Islet precursor cell (in vitro differentiated cells): Measurements from ENCODE around the gene DNPH1.
A peak's percentile ranks its signal among the peaks of the same experiment; 100 is the strongest.

Experiments
- DNase-seq: peaks from one replicate; pipeline ENCODE4 v3.0.0-alpha.2; 2018

DNPH1 gene

DNA sequence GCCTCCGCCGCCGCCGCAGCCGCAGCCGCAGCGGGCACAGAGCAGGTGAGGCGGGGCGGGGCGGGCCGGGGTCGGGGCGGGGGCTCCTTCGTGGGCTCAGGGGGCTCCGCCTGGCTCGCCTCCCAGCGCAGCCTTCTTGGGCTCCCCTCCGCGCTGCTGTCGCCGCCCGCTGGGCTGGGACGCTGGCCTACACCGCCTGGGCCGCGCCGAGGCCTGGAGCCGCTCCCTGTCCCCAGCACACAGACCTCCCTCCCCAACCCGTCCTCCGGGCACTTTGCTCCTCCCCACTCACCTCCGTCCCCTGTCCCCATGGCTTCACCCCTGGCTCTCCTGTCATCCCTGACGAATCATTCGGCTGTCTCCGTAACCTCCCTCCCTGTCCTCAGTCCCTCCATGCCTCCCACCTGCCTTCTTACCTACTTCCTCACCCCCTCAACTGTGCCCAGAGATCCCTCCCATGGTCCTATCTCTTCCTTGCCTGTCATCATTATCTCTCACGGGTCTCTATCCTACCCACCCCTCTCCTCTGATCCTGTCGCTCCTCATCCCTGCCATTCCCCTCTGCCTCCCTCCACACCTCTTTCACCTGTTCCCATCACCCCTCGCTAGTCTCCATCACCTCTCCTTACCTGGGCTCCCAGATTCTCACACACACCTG, 14.5 kb upstream of the DNPH1 start:
- no peak for DNase-seq

DNA sequence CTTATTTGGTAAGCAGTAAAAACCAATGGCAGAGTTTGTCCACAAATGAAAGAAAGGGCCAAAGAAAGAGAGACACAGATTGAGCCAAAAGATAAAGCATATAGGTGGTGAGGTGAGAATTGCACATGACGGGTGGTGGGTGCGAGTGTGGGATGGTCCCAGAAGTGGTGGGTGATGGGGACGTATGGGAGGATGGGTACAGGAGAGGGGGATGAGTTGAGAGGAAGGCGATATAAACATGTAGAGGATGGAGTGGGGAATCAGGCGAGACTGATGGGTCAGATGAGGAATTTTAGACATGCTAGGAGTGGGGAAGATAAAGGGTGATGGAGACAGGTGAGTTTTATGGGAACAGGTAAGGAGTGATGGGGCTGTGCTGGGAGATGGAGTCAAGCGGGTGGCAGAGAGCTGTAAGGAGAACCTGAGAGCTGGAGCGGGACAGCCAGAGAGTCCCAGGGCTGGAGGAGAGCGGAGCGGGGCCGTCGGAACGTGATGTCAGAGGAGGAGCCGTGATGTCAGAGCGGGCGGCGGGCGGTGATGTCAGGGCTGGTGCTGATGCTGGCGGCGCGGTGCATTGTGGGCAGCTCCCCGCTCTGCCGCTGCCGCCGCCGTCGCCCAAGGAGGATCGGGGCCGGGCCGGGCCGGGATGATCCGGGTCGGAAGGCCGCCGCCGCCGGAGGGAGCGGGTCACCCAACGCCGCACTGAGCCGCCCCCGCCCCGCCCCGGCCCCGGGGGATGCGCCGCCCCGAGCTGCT, 13.8 kb upstream of the DNPH1 start, which contains the start of gene TTBK1:
TTBK1 (plus strand) TSS at position 574 of the 756 bp plus-strand sequence. CDS start 3,180 bp downstream, outside the sequence.
- no peak for DNase-seq

DNA sequence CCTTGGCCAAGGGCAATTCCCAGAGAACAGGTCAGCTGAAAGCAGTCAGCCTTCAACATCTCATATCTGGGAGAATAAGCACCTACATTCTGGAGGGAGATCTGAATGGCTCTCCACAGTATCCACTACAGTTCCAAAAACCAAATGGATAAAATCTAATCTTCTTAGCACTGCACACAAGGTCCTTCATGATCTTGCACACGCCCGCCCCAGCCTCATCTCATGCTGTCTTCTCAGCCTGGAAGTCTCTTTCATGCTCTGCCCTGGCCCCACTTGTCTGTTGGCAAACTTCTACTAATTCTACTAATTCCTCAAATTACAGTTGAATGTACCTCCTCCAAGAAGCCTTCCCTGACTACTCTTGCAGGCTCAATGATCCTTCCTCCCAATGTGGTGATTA, 12.2 kb upstream of the DNPH1 start:
- no peak for DNase-seq

DNA sequence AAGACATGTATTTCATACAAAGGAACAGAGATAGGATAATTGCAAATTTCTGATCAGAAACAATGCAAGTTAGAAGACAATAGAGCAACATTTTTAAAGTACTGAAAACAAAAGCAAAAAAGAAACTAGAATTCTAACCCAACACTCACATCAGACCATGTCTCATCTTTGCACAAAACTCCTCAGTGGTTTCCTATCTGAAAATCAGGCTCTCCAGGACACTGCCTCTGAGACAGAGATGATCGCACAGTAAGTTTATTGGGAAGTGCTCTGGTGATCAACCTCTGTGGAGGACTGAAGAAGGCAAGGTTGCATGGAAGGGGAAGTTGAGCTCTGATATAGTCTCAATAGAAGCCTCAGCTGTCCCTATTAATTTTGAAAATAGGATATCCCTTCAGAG, 11.7 kb upstream of the DNPH1 start:
- DNase-seq, result no peak

DNA sequence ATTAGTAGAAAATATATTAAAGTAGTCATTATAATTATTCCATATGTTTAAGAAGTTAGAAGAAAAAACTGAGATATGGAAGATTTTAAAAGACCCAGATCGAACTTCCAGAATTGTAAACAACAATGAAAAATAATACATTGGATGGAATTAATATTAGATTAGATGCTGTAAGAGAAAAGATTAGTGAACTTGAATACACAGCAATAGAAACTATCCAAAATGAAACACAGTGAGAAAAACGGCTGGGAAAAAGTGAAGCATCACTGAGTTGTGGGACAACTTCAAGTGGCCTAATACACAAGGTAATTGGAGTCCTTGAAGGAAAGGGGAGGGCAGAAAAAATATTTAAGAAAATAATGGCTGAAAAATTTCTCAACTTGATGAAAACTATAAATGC, 9.8 kb upstream of the DNPH1 start:
- no peak for DNase-seq

DNA sequence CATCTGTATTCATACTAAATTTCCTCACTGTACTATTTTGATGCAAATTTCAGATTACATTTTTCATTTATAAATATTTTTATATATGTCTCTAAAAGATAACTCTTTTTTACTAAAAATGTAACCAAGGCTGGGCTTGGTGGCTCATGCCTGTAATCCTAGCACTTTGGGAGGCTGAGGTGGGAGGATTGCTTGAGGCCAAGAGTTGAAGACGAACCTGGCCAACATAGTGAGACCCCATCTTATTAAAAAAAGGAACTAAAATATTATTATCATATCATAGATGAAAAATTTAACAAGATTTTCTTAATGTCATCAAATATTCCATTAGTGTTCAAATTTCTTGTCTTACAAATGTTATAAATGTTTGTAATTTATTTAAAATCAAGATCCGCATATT, 6.6 kb upstream of the DNPH1 start:
- no peak for DNase-seq

DNA sequence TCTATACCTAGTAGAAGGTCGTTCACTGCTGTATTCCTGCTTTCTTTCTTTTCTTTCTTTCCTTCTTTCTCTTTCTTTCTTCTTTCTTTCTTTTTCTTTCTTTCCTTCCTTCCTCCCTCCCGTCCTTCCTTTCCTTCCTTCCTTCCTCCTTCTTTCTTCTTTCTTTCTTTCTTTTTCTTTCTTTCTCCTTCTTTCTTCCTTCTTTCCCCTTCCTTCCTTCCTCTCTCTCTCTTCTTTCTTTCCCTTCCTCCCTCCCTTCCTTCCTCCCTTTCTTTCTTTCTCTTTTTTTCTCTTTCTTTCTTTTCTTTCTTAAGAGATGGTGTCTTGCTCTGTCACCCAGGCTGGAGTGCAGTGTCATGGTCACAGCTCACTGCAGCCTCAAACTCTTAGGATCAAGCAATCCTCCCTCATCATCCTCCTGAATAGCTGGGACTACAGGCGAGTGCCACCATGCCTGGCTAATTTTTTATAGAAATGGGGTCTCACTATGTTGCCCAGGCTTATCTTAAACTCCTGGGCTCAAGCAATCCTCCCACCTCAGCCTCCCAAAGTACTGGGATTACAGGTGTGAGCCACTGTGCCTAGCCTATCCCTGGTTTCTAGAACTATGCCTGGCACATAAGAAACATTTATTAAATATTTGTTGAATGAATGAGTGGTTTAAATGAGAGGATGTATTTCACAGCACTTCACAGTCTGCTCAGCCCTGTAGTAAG, 2.6 kb upstream of the DNPH1 start:
- DNase-seq, result peak; percentile 6

DNA sequence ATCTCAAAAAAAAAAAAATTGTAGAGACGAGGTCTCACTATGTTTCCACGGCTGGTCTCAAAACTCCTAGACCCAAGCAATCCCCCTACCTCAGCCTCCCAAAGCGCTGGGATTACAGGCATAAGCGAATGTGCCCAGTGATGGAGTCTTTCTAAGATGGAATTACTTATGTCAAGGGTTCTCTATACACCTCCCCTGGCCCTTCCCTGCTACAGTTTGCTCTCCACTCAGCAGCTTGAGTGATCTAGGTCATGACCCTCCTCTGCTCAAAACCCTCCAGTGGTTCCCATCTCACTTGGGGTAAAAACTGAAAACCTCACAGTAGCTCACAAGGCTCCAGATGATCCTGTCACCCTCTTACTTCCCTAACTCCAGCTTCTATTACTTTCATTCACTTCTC, 1.8 kb upstream of the DNPH1 start:
- DNase-seq, result peak; percentile 29

DNA sequence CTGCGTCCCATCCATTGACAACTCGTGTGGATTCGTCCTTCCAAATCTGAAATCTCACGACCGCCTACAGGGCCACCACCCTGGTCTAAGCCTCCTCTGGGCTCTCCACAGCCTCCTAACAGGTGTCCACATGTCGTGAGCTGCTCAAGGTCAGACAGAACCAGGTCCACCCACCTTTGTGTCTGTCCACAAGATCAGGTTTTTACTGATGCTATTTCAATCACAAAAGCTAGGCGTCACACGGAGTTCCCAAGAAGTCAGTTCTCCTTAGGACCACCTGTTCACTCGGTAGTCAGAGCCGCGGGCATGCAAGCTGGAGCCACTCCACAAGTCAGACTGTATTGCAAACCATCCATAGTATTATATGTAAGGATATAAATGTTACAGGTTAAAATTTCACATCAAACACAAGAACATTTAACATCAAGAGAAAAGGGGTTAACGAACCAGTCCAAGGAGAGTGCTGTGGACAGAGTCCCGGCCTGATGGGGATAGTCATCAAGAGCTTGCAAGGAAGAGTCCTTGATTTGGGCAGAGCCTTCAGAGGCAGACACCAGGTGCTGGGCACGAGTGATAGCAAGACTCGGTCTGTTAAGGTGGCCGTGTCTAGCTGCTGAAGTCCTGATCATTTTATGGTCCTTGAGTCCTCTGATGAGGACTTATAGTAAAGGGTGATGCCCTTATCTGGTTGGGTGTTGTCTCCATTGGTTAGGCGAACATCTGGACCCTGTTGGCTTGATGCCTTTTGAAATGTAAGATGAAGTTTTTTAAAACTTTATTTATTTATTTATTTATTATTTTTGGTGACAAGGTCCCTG, 731 bp upstream of the DNPH1 start:
- DNase-seq, result peak; percentile 20

DNA sequence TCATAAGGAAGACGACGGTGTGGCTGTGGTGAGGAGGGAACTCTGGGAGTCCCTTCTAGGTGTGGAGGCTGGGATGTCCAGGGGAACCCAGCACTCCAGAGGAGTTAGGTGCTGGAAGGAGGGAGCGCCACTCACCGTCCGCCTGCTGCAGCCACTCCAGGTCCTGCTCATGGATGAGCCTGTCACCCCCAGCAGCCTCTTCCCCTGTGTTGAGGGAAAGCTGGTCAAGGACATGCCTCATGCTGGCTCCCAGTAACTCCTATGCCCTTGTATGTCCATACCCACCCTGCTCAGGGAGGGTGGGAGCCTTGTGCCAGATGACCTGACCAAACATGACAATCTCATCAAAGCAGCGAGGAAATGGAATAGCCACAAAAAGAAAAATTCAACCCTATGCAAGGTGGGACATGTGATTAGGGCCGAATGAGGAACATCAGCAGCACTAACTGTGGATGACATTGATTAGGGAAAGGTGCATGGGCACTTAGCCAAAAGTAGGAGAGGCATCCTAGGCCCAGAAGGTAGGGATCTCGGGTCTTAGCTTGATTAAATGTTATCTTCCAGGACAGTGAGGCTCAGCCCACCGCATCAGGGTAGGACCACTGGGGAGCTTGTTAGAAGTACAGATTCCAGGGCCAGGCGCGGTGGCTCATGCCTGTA, 3.0 kb downstream of the DNPH1 start:
- peak; percentile 50 for DNase-seq

DNA sequence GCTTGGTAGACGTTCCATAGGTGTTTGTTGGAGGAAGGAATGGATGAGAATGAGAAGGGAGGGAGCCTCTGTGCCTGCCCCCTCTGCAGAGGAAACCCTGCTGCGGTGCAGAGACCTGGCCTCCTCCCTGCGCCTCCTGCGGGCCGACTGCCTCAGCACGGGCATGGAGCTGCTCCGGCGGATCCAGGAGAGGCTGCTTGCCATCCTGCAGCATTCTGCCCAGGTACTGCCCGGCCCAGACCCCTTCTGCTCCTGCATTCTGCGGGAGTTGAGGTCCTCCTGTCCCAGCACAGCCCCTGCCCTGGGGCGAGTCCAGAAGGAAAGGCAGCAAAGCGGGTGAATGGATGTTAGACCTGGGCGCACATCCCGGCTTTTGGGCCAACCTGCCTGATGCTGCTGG, 6.1 kb downstream of the DNPH1 start:
- peak; percentile 52 for DNase-seq

DNA sequence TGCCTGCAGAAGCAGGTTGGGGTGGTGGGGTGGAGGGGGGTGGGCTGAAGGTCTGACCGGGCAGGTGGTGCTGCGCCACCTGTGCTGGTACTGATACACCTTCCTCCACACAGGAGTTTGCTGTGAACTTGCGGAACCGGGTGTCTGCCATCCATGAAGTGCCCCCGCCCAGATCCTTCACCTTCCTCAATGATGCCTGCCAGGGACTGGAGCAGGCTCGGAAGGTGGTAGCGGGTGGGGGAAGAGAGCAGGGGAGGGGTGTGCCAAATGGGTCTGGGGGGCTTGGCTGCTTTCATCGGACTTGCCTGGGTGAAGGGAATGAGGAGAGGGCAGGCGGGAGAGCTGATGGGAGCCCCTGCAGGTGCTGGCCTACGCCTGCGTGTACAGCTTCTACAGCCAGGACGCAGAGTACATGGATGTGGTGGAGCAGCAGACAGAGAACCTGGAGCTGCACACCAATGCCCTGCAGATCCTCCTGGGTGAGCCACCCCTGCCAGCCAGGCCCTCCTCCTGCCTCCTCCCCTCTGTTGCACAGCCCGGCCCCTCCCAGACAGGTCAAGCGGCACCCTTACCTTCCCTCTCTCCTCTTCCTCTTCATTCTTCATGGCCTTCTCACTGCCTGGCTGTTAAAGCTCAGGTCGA, 6.7 kb downstream of the DNPH1 start:
- peak; percentile 42 for DNase-seq

DNA sequence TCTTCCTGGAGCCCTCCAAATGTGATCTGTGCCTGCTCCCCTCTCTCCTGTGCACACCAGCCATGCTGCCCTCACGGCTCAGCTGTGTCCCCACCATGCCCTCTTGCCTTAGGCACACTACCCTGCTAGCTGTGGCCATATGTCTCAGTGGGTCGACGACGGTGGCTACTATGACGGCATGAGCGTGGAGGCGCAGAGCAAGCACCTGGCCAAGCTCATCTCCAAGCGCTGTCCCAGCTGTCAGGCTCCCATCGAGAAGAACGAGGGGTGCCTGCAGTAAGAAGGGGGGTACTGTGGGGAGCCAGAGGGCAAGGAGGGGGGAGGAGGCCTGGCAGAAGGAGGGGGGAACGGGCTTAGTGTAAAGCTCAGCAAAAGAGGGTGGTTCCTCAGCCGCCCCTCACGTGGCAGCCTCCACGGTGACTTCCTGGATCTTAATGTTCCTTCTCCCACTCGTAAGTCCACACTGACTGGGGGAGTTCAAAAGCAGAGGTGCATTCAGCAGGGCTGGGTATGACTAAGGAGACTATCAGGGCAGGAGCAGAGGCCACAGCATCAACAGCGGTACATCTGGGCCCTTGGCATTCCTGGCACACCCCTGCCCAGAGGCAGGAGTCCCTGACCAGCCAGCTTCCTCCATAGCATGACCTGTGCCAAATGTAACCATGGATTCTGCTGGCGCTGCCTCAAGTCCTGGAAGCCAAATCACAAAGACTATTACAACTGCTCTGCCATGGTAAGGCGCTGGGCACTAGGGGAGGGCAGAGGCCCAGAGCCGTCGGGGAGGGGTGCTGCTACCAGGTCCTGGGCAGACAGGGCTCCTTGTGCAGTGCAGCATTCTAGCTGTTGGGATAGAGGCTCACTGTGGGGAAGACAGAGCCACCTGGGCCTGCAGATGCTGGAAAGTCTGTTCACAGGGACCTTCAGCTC, 8.0 kb downstream of the DNPH1 start:
- peak; percentile 47 for DNase-seq

DNA sequence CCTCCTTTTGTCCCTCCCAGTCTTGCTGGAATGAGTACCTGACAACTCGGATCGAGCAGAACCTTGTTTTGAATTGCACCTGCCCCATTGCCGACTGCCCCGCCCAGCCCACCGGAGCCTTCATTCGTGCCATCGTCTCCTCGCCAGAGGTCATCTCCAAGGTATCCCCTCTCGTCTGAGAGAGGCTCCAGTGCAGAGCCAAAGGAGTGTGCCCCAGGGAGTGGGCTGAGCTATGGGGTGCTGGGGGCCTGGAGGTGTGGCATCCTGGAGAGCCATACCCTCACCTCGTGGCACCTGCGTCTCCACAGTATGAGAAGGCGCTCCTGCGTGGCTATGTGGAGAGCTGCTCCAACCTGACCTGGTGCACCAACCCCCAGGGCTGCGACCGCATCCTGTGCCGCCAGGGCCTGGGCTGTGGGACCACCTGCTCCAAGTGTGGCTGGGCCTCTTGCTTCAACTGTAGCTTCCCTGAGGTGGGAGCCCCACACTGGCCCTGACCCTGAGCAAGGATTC, 8.8 kb downstream of the DNPH1 start:
- peak; percentile 45 for DNase-seq

DNA sequence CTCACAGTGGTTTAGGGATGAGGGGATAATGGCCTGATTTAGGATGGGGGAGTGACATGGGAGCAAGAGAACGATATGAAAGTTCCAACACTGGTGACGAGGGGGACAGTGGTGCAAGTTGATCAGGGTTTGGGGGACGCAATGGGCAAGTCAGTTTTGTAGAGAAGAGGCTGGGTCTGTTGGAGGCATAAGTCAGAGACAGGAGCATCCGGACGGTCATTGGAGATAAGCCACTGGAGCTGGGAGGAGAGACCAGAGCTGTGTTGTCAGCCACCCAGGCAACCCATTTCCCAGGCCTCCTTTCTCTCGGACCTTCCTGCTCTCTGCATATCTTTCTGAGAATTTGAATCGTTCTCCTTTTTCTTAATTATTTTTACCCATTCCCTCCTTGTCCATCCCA, 9.5 kb downstream of the DNPH1 start:
- DNase-seq, result peak; percentile 44

DNA sequence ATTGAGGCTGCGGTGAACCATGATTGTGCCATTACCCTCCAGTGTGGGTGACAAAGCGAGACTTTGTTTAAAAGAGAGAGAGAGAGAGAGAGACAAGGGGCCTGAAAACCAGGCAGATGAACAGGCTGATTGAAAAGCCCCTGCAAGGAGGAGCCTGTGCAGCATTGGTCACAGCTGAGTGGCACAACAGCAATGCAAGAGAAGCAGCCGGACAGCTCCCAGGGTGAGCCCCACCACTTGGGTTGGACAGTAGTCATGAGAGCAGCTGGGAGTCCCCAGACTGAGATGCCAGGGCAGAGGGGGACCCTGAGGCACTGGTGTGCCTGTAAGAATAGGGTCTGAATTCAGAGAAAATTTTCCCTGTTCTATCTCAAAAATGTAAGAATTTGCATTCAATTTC, 10.2 kb downstream of the DNPH1 start:
- DNase-seq, result peak; percentile 40

DNA sequence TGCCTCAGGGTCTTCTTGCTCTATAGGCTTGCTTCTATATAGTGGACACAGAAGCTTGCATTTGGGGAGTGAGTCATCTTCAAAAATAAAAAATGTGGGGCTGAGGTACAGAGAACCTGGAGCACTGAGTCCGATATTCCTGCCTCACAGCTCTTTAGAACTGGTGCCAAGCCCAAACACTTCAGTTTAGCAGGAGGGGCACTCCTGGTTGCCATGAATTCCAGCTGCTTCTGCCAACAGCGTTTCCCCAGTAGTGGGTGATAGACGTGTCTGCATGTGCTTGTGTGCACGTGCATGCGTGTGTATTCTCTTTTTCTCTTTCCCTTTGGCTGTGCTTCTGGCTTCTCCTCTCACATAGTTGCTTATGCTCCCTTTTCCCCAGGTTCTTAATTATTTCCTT, 11.9 kb downstream of the DNPH1 start:
- DNase-seq, result peak; percentile 21

DNA sequence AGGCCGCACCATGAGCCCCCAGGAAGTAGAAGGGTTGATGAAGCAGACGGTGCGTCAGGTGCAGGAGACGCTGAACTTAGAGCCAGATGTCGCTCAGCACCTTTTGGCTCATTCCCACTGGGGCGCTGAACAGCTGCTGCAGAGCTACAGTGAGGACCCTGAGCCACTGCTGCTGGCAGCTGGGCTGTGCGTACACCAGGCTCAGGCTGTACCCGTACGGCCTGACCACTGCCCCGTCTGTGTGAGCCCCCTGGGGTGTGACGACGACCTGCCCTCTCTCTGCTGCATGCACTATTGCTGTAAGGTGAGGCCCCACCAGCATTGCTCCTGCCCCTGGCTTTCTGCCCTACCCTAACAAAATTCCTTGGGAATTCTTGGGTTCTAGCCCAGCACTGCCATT, 13.1 kb downstream of the DNPH1 start:
- DNase-seq, result peak; percentile 38

DNA sequence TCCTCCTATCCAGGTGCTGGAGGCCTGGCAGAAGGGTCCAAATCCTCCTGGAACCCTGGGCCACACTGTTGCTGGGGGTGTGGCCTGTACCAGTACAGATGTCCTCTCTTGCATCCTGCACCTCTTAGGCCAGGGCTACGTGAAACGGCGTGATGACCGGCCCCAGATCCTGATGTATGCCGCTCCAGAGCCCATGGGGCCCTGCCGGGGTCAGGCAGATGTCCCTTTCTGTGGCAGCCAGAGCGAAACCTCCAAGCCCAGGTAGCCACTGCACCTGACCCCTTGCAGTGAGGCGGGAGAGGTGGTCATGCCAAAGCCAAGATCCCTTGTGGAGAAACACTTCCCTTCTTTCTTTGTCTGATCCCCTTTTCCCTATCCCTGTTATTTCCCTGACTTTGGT, 14.2 kb downstream of the DNPH1 start:
- DNase-seq, result peak; percentile 41

DNA sequence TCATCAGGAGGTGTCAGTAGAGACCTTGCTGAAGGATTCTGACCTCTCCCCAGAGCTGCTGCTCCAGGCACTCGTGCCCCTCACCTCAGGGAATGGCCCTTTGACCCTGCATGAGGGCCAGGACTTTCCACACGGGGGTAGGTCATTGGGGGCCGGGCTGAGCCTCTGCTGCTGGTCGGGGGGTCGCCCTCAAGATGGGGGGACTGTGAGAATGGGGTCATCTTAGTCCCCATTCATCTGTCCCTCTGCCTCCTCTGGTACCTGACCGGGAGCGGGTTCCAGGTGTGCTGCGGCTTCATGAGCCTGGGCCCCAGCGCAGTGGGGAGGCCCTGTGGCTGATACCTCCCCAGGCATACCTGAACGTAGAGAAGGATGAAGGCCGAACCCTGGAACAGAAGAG, 15.8 kb downstream of the DNPH1 start:
- DNase-seq, result no peak

DNA sequence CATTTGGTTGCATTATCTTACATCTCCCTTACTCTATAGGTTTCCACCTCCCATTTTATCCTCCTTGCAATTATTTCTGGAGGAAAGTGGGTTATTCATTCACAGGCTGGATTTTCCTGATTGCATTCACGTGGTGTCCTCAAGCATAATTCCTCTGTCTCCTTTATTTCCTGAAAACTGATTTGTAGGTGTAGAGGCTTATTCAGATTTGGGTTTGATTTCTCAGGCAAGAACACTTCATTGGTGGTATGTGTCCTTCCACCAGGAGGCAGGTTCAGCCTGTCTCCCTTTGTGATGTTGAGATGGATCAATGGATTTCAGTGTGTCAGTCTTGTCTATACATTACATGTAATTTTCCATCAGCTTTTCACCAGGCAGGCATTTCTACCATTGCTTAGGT, 17.3 kb downstream of the DNPH1 start:
- DNase-seq, result no peak
